HL-60 (cell line): ENCODE results near the gene GLP1R.

Experiments used
- DNase-seq, 2 experiments: peaks; one replicate each; pipeline ENCODE4 v3.0.0-alpha.2; 2010 to 2020; ENCODE audit warnings: low read depth in 1 of 2, low spot score in 1 of 2
- H3K27ac ChIP-seq: fragments of 250-450 bp; sonication (Bioruptor Pico); replicated peaks from 2 replicates; pipeline ENCODE4 v1.5.1; 2020; ENCODE audit warnings: mild to moderate bottlenecking, moderate library complexity
- H3K27me3 ChIP-seq: fragments of 250-450 bp; sonication (Bioruptor Pico); 2 replicates; pipeline ENCODE4 v1.5.1; 2021; ENCODE audit warnings: mild to moderate bottlenecking, moderate library complexity; ENCODE audit not compliant: insufficient read depth, poor library complexity, severe bottlenecking
- H3K4me3 ChIP-seq: replicated peaks from 2 replicates; pipeline ENCODE4 v1.5.1; 2011; ENCODE audit warnings: mild to moderate bottlenecking, control low read depth, low read length; ENCODE audit not compliant: insufficient read depth
- GABPA ChIP-seq: IDR thresholded peaks from 2 replicates; pipeline ENCODE4 v1.6.1; 2012; ENCODE audit warnings: low read depth
- POLR2AphosphoS5 ChIP-seq: IDR thresholded peaks from 2 replicates; pipeline ENCODE4 v1.6.1; 2012; ENCODE audit warnings: low read depth
- SPI1 ChIP-seq: IDR thresholded peaks from 2 replicates; pipeline ENCODE4 v1.6.1; 2012; ENCODE audit warnings: low read depth, mild to moderate bottlenecking, borderline replicate concordance
- TF ChIP-seq, protein P1 (sequence below): IDR thresholded peaks from one replicate; pipeline ENCODE4 v1.5.1; 2011; ENCODE audit warnings: low read length, control low read depth, inconsistent platforms; ENCODE audit not compliant: insufficient read depth
- TF ChIP-seq, protein P2 (sequence below): IDR thresholded peaks from 2 replicates; pipeline ENCODE4 v1.6.1; 2012; ENCODE audit warnings: low read depth; ENCODE audit not compliant: insufficient replicate concordance

GLP1R gene

DNA sequence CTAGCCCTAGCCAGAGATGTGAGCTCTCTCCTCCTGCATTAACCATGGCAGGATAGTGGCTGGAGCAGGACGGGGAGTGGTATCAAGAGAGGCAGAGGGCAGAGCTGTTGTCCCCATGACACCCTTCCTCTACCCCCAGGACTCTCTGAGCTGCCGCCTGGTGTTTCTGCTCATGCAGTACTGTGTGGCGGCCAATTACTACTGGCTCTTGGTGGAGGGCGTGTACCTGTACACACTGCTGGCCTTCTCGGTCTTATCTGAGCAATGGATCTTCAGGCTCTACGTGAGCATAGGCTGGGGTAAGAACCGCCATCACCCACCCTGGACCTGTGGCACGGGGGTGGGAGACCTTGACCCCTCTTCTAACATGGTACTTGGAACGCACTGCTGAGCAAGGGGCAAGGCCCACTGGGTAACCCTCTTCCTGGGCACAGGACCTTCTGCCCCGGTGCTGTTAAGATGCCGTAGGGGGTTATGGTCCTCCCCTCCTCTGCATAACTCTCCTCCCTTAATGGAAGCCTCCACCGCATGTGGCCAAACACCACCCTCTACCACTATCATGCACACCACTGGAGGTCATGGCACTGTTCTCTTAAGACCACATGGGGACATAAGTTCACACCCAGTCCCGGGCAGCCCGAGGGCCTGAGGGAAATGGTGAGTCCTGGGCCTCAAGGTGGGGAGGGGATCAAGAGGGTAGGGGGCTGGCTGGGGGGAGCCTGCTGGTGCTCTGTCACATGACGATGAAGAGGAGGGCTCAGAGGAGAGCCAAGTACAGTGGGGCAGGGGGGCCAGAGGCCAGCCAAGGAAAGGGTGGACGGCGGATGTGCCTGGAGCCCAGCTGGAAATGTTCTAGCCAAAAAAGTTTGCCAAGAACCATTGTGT, 25.1 kb downstream of the GLP1R start:
- Histone ChIP-seq H3K27me3 (no peaks in the 10 kb centered on the region), H3K4me3 (no peak overlapping the region), H3K27ac (no peak overlapping the region)
- DNase-seq, result no peak
- TF ChIP-seq POLR2AphosphoS5, result no peak

DNA sequence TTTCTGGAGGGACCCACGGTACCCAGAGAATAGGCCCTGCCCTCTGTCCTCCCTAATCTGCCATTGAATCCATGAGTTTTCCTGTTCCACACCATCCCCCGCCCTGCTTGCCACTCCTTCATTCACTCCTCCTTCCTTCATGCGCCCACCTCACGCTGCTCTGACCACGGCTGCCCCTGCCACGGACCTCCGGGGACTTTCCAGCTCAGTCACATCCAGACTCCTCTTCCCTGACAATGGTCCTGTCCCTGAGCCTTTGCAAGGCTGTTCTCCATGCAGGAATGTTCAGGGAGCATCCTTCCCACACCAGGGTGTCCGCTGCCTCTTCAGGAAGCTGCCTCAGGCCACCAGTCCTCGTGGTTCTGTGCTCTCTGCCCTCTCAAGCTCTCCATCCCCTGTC, 25.9 kb downstream of the GLP1R start:
- Histone ChIP-seq H3K27me3 (no peaks in the 10 kb centered on the region), H3K27ac (no peak overlapping the region), H3K4me3 (no peak overlapping the region)
- no peak for DNase-seq
- no peak for TF ChIP-seq SPI1
- TF ChIP-seq POLR2AphosphoS5, result no peak
- TF ChIP-seq, protein P1, sequence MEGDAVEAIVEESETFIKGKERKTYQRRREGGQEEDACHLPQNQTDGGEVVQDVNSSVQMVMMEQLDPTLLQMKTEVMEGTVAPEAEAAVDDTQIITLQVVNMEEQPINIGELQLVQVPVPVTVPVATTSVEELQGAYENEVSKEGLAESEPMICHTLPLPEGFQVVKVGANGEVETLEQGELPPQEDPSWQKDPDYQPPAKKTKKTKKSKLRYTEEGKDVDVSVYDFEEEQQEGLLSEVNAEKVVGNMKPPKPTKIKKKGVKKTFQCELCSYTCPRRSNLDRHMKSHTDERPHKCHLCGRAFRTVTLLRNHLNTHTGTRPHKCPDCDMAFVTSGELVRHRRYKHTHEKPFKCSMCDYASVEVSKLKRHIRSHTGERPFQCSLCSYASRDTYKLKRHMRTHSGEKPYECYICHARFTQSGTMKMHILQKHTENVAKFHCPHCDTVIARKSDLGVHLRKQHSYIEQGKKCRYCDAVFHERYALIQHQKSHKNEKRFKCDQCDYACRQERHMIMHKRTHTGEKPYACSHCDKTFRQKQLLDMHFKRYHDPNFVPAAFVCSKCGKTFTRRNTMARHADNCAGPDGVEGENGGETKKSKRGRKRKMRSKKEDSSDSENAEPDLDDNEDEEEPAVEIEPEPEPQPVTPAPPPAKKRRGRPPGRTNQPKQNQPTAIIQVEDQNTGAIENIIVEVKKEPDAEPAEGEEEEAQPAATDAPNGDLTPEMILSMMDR, result no peak
- TF ChIP-seq, protein P2, sequence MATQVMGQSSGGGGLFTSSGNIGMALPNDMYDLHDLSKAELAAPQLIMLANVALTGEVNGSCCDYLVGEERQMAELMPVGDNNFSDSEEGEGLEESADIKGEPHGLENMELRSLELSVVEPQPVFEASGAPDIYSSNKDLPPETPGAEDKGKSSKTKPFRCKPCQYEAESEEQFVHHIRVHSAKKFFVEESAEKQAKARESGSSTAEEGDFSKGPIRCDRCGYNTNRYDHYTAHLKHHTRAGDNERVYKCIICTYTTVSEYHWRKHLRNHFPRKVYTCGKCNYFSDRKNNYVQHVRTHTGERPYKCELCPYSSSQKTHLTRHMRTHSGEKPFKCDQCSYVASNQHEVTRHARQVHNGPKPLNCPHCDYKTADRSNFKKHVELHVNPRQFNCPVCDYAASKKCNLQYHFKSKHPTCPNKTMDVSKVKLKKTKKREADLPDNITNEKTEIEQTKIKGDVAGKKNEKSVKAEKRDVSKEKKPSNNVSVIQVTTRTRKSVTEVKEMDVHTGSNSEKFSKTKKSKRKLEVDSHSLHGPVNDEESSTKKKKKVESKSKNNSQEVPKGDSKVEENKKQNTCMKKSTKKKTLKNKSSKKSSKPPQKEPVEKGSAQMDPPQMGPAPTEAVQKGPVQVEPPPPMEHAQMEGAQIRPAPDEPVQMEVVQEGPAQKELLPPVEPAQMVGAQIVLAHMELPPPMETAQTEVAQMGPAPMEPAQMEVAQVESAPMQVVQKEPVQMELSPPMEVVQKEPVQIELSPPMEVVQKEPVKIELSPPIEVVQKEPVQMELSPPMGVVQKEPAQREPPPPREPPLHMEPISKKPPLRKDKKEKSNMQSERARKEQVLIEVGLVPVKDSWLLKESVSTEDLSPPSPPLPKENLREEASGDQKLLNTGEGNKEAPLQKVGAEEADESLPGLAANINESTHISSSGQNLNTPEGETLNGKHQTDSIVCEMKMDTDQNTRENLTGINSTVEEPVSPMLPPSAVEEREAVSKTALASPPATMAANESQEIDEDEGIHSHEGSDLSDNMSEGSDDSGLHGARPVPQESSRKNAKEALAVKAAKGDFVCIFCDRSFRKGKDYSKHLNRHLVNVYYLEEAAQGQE, result no peak
- no peak for TF ChIP-seq GABPA

DNA sequence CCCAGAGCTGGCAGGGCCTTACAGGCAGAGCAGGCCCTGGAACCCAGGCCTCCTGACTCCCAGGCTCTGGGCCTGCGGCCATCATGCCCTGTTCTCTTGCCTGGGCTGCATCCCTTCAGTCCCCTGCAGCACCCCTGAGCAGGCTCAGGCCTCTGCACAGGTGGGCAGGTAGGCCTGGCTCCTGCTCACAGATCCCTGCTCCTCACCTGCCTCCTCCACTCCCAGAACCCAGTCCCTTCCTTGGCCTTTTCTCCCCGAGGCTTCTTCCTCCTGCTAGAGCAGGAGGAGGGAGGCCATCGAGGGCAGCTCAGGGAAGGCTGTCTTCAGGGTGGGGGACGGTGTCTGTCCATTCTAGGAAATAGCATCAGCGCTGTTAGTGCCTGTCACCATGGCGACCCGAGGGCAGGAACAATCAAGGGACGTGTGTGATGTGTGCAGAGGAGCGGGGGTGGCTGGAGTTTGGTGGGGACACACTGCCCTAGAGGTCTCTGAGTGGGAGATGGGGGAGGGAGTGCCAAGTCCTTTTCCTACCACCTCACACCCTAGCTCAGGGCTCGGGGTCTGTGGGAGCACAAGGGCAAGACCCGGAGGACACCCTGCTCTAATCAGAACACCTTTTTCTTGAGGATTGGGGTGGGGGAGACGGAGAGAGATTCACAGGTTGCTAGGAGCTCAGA, 26.6 kb downstream of the GLP1R start:
- no peak overlapping the region for H3K4me3 ChIP-seq
- H3K27ac ChIP-seq, result no peak overlapping the region
- TF ChIP-seq POLR2AphosphoS5, result no peak
- TF ChIP-seq, protein P1, result no peak
- no peak for TF ChIP-seq GABPA
- TF ChIP-seq, protein P2, result no peak
- TF ChIP-seq SPI1, result no peak
- H3K27me3 ChIP-seq, result no peaks in the 10 kb centered on the region
- no peak for DNase-seq

DNA sequence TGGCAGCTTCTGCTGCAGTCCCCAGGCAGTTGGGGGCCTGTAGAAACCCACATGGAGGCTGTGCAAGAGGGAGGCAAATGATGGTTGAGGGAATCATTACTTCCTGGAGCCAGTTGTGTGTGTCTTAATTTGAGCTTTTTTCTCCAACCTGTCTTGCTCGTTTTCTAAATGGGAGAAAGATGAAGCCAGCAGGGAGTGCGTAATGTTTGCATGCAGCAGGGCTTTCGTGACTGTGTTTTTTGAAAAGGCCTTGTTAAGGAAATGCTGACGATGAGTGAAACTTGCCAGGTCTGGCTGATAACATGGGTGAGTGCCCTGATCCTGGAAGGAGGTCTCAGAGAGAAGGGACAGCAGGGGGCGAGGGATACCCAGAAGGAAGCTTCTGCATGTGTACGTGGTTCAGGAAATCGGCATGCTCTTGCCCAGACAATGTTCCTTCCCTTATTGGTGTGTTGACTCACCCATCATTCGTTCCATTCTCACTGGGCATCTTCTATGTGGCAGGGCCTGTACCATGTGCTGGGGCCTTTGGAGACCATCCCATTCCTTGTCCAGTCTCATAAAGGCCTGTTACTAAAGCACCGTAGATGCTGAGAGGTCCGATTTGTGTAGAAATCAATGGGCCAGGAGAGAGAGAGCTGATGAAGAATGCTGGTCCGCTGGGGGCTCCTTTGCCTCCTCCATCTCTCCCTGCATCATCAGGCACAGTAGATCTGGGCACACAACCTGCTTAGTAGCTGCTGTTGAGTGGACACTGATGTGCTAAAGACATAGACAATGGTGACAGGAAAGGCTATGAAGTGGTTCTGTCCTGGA, 27.4 kb downstream of the GLP1R start:
- no peak overlapping the region for H3K27ac ChIP-seq
- TF ChIP-seq SPI1 (no peak), POLR2AphosphoS5 (no peak), GABPA (no peak)
- TF ChIP-seq, protein P2, result no peak
- TF ChIP-seq, protein P1, result no peak
- H3K27me3 ChIP-seq, result no peaks in the 10 kb centered on the region
- no peak overlapping the region for H3K4me3 ChIP-seq
- DNase-seq, result no peak
